ENCODE measurements around the gene ABL1. TPM values are rescaled to one million over a fixed set of nuclear protein-coding genes. Genes with fewer than 3 reads are reported as not detected.

ABL1 gene
- total RNA-seq, 1 donor from 2014 or later: 121 TPM

DNA sequence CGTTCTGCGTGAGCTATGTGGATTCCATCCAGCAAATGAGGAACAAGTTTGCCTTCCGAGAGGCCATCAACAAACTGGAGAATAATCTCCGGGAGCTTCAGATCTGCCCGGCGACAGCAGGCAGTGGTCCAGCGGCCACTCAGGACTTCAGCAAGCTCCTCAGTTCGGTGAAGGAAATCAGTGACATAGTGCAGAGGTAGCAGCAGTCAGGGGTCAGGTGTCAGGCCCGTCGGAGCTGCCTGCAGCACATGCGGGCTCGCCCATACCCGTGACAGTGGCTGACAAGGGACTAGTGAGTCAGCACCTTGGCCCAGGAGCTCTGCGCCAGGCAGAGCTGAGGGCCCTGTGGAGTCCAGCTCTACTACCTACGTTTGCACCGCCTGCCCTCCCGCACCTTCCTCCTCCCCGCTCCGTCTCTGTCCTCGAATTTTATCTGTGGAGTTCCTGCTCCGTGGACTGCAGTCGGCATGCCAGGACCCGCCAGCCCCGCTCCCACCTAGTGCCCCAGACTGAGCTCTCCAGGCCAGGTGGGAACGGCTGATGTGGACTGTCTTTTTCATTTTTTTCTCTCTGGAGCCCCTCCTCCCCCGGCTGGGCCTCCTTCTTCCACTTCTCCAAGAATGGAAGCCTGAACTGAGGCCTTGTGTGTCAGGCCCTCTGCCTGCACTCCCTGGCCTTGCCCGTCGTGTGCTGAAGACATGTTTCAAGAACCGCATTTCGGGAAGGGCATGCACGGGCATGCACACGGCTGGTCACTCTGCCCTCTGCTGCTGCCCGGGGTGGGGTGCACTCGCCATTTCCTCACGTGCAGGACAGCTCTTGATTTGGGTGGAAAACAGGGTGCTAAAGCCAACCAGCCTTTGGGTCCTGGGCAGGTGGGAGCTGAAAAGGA is 50.7 kb downstream of the ABL1 start:
- Mint-ChIP-seq H3K4me3 (ENCODE audit: unreplicated experiment) (no peak overlapping the region), H3K27me3 (ENCODE audit: unreplicated experiment) (peaks cover 9% of the 10 kb centered on the region), H3K36me3 (ENCODE audit: low read depth, unreplicated experiment) (peaks cover 32% of the 10 kb centered on the region), H3K9me3 (ENCODE audit: unreplicated experiment) (no peaks in the 10 kb centered on the region), H3K4me1 (ENCODE audit: unreplicated experiment) (no peaks in the 10 kb centered on the region), H3K27ac (ENCODE audit: unreplicated experiment) (no peak overlapping the region)
- DNase-seq (ENCODE audit: low spot score): no peak
- TF ChIP-seq, protein P1, sequence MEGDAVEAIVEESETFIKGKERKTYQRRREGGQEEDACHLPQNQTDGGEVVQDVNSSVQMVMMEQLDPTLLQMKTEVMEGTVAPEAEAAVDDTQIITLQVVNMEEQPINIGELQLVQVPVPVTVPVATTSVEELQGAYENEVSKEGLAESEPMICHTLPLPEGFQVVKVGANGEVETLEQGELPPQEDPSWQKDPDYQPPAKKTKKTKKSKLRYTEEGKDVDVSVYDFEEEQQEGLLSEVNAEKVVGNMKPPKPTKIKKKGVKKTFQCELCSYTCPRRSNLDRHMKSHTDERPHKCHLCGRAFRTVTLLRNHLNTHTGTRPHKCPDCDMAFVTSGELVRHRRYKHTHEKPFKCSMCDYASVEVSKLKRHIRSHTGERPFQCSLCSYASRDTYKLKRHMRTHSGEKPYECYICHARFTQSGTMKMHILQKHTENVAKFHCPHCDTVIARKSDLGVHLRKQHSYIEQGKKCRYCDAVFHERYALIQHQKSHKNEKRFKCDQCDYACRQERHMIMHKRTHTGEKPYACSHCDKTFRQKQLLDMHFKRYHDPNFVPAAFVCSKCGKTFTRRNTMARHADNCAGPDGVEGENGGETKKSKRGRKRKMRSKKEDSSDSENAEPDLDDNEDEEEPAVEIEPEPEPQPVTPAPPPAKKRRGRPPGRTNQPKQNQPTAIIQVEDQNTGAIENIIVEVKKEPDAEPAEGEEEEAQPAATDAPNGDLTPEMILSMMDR (IDR thresholded peaks at IDR 0.05; ENCODE audit: unreplicated experiment): no peak

DNA sequence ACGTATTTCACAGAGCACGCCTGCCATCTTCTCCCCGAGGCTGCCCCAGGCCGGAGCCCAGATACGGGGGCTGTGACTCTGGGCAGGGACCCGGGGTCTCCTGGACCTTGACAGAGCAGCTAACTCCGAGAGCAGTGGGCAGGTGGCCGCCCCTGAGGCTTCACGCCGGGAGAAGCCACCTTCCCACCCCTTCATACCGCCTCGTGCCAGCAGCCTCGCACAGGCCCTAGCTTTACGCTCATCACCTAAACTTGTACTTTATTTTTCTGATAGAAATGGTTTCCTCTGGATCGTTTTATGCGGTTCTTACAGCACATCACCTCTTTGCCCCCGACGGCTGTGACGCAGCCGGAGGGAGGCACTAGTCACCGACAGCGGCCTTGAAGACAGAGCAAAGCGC is 51.9 kb downstream of the ABL1 start:
- Mint-ChIP-seq H3K9me3 (ENCODE audit: unreplicated experiment) (no peaks in the 10 kb centered on the region), H3K36me3 (ENCODE audit: low read depth, unreplicated experiment) (peaks cover 27% of the 10 kb centered on the region), H3K27me3 (ENCODE audit: unreplicated experiment) (peaks cover 9% of the 10 kb centered on the region), H3K27ac (ENCODE audit: unreplicated experiment) (peak overlapping the region; percentile 36), H3K4me3 (ENCODE audit: unreplicated experiment) (peak overlapping the region; percentile 69), H3K4me1 (ENCODE audit: unreplicated experiment) (no peaks in the 10 kb centered on the region)
- TF ChIP-seq, protein P1 (IDR thresholded peaks at IDR 0.05; ENCODE audit: unreplicated experiment): no peak
- no peak for DNase-seq (ENCODE audit: low spot score)

DNA sequence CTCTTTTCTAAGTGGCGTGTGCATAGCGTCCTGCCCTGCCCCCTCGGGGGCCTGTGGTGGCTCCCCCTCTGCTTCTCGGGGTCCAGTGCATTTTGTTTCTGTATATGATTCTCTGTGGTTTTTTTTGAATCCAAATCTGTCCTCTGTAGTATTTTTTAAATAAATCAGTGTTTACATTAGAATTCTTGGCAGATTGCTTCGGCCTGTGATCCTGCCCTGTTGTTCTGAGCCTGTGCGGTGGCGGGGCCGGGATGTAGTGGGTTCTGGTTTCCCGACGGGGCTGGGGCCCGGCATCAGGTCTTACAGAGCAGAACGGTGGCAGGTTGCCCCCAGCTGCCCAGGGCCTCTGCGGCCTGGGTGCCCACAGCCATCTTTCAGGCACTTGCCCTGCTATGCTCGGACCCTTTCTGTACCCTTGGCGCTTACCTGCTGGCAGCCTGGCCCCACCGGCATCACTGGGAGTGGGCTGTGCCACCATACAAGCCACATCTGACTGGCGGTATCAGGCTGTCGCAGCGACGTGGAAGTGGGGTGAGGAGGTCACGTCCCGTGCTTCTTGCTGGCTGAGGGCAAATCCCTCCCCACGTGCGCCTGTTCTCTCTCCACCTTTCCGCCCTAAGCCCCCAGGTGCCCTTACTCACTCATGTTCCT is 52.6 kb downstream of the ABL1 start:
- H3K9me3 Mint-ChIP-seq (ENCODE audit: unreplicated experiment): no peaks in the 10 kb centered on the region
- H3K4me1 Mint-ChIP-seq (ENCODE audit: unreplicated experiment): no peaks in the 10 kb centered on the region
- peaks cover 31% of the 10 kb centered on the region for H3K36me3 Mint-ChIP-seq (ENCODE audit: low read depth, unreplicated experiment)
- DNase-seq (ENCODE audit: low spot score): no peak
- H3K4me3 Mint-ChIP-seq (ENCODE audit: unreplicated experiment): peak overlapping the region; percentile 69
- no peak overlapping the region for H3K27ac Mint-ChIP-seq (ENCODE audit: unreplicated experiment)
- TF ChIP-seq, protein P1 (IDR thresholded peaks at IDR 0.05; ENCODE audit: unreplicated experiment): no peak
- peaks cover 12% of the 10 kb centered on the region for H3K27me3 Mint-ChIP-seq (ENCODE audit: unreplicated experiment)

DNA sequence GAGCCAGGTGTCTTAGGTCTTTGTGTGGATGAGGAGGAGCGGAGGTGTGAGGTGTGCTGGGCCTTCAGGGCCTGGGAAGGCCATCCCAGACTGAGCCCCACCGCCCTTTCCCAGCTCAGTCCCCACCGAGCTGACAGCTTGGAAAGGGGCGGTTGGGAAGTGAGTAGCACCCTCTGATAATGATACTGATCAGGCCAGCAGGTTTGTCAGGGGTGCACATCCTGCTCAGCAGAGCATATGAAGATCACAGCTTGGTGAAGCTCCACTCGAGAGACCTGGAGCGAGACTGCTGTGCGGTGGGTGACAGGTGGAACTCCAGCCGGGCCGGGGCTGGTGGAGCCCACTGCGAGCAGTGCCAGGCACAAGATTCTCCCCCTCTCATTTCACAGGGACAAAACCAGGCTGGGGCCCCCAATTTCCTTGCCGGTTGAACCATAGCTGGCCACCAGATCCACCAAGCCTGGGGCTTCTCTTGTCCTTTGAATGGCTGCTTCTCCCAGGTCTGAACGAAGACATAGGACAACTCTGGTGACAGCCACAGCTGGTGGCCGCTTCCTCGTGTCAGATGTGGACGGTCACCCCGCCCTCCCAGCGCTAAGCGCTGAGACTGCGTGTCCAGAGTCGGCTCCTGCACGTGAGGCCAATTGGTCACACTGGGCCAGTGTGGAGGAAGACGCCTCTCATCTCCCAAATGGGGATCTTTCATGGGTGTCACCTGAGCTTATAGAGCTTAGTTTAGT is 53.3 kb downstream of the ABL1 start:
- H3K9me3 Mint-ChIP-seq (ENCODE audit: unreplicated experiment): no peaks in the 10 kb centered on the region
- H3K4me1 Mint-ChIP-seq (ENCODE audit: unreplicated experiment): no peaks in the 10 kb centered on the region
- H3K27me3 Mint-ChIP-seq (ENCODE audit: unreplicated experiment): peaks cover 14% of the 10 kb centered on the region
- no peak overlapping the region for H3K4me3 Mint-ChIP-seq (ENCODE audit: unreplicated experiment)
- peaks cover 36% of the 10 kb centered on the region for H3K36me3 Mint-ChIP-seq (ENCODE audit: low read depth, unreplicated experiment)
- no peak overlapping the region for H3K27ac Mint-ChIP-seq (ENCODE audit: unreplicated experiment)
- no peak for DNase-seq (ENCODE audit: low spot score)
- TF ChIP-seq, protein P1 (IDR thresholded peaks at IDR 0.05; ENCODE audit: unreplicated experiment): no peak

Measured in endothelial cell (in vitro differentiated cells).